ENCODE data around the gene RNASET2. TPM values are rescaled to one million over a fixed set of nuclear protein-coding genes. Genes with fewer than 3 reads are reported as not detected.

RNASET2 gene
- polyA plus RNA-seq (2013, experiment 1 of 2), result 24.1 TPM
- 25.1 TPM for polyA plus RNA-seq (2013, experiment 2 of 2)

GRCh38 chr6:166956444-166957086 is at the start of gene RNASET2:
Gene RNASET2, minus strand, starts transcription at chr6:166956550. Its CDS starts 368 bp downstream, at chr6:166956182.
- Histone ChIP-seq H2BK12ac (ENCODE audit: low read length) (peak within 1 kb of the TSS; percentile 81), H3K4ac (ENCODE audit: low read length) (no peak within 1 kb of the TSS), H3K79me1 (ENCODE audit: low read depth, low read length) (peaks cover 2% of the 10 kb centered on the region), H2AFZ (ENCODE audit: low read length) (peak within 1 kb of the TSS; percentile 96), H2AK5ac (ENCODE audit: low read depth, low read length) (peak within 1 kb of the TSS; percentile 94), H3K27ac (replicated peaks; ENCODE audit: low read length) (no peak within 1 kb of the TSS), H3K9ac (ENCODE audit: low read depth, low read length, poor library complexity) (peak within 1 kb of the TSS; percentile 90), H3K4me2 (ENCODE audit: insufficient read depth, low read length, poor library complexity, severe bottlenecking) (peak within 1 kb of the TSS; percentile 97), H3K27me3 (ENCODE audit: control insufficient read depth in 3 of 3, insufficient read depth in 3 of 3, low read depth in 1 of 3, low read length in 3 of 3) (no peaks in the 10 kb centered on the region), H3K36me3 (replicated peaks in 1 of 2; ENCODE audit: control insufficient read depth in 2 of 2, insufficient read depth in 2 of 2, low read length in 2 of 2) (peaks cover 0 to 5% of the 10 kb centered on the region in 2 donors), H4K8ac (ENCODE audit: low read depth, low read length) (peak within 1 kb of the TSS; percentile 89), H3K4me3 (ENCODE audit: low read length in 2 of 2) (peak within 1 kb of the TSS; percentile 72 to 96), H3K4me1 (ENCODE audit: control insufficient read depth in 2 of 2, insufficient read depth in 1 of 2, low read depth in 1 of 2, low read length in 2 of 2) (peaks cover 6 to 10% of the 10 kb centered on the region in 2 donors), H2BK5ac (ENCODE audit: low read length) (peak within 1 kb of the TSS; percentile 84), H2BK15ac (ENCODE audit: low read length) (peak within 1 kb of the TSS; percentile 79), H3K23ac (ENCODE audit: low read depth, low read length, poor library complexity) (peak within 1 kb of the TSS; percentile 94), H4K91ac (ENCODE audit: low read depth, low read length, poor library complexity) (no peak within 1 kb of the TSS), H3K18ac (ENCODE audit: low read length) (peak within 1 kb of the TSS; percentile 98), H3K14ac (ENCODE audit: low read length) (peak within 1 kb of the TSS; percentile 63), H2BK120ac (ENCODE audit: low read depth, low read length) (no peak within 1 kb of the TSS), H3K9me3 (replicated peaks in 1 of 2; ENCODE audit: control insufficient read depth in 2 of 2, insufficient read depth in 1 of 2, low read depth in 1 of 2, low read length in 2 of 2) (no peaks in the 10 kb centered on the region)
- no CpG with 5 or more reads among the region's 71 CpGs for WGBS, 2 donors (ENCODE audit: extremely low coverage in 2 of 2, insufficient read length in 2 of 2, insufficient replicate concordance in 1 of 2)
- DNase-seq (ENCODE audit: low spot score), result peak; percentile 91

GRCh38 chr6:167005350-167006159 is 49.2 kb upstream of the RNASET2 start:
- no peak overlapping the region for H2BK5ac ChIP-seq (ENCODE audit: low read length)
- DNase-seq (ENCODE audit: low spot score), result no peak
- H2BK15ac ChIP-seq (ENCODE audit: low read length), result no peak overlapping the region
- H3K4me2 ChIP-seq (ENCODE audit: insufficient read depth, low read length, poor library complexity, severe bottlenecking), result no peak overlapping the region
- H3K23ac ChIP-seq (ENCODE audit: low read depth, low read length, poor library complexity), result no peak overlapping the region
- H3K18ac ChIP-seq (ENCODE audit: low read length), result no peak overlapping the region
- H2AFZ ChIP-seq (ENCODE audit: low read length), result no peak overlapping the region
- no peak overlapping the region for H3K4ac ChIP-seq (ENCODE audit: low read length)
- H3K79me1 ChIP-seq (ENCODE audit: low read depth, low read length), result peaks cover 4% of the 10 kb centered on the region
- no peak overlapping the region for H2BK120ac ChIP-seq (ENCODE audit: low read depth, low read length)
- no peak overlapping the region for H4K91ac ChIP-seq (ENCODE audit: low read depth, low read length, poor library complexity)
- H4K8ac ChIP-seq (ENCODE audit: low read depth, low read length), result no peak overlapping the region
- no peaks in the 10 kb centered on the region for H3K27me3 ChIP-seq (ENCODE audit: control insufficient read depth in 3 of 3, insufficient read depth in 3 of 3, low read depth in 1 of 3, low read length in 3 of 3)
- H3K27ac ChIP-seq (replicated peaks; ENCODE audit: low read length), result no peak overlapping the region
- peak overlapping the region in 1 of 2 donors; percentile 52 for H3K4me3 ChIP-seq (ENCODE audit: low read length in 2 of 2)
- H3K9ac ChIP-seq (ENCODE audit: low read depth, low read length, poor library complexity), result no peak overlapping the region
- H3K14ac ChIP-seq (ENCODE audit: low read length), result no peak overlapping the region
- H2AK5ac ChIP-seq (ENCODE audit: low read depth, low read length), result no peak overlapping the region
- H3K9me3 ChIP-seq (replicated peaks in 1 of 2; ENCODE audit: control insufficient read depth in 2 of 2, insufficient read depth in 1 of 2, low read depth in 1 of 2, low read length in 2 of 2), result peaks cover 0 to 3% of the 10 kb centered on the region in 2 donors
- peaks cover 3 to 6% of the 10 kb centered on the region in 2 donors for H3K4me1 ChIP-seq (ENCODE audit: control insufficient read depth in 2 of 2, insufficient read depth in 1 of 2, low read depth in 1 of 2, low read length in 2 of 2)
- H2BK12ac ChIP-seq (ENCODE audit: low read length), result no peak overlapping the region
- no CpG with 5 or more reads among the region's 12 CpGs for WGBS, 2 donors (ENCODE audit: extremely low coverage in 2 of 2, insufficient read length in 2 of 2, insufficient replicate concordance in 1 of 2)
- H3K36me3 ChIP-seq (replicated peaks in 1 of 2; ENCODE audit: control insufficient read depth in 2 of 2, insufficient read depth in 2 of 2, low read length in 2 of 2), result peaks cover 23 to 100% of the 10 kb centered on the region in 2 donors

- H4K8ac ChIP-seq (ENCODE audit: low read depth, low read length), result no peak overlapping the region
- no peak overlapping the region for H3K27ac ChIP-seq (replicated peaks; ENCODE audit: low read length)
- no peak overlapping the region for H2AK5ac ChIP-seq (ENCODE audit: low read depth, low read length)
- peaks cover 8 to 12% of the 10 kb centered on the region in 2 donors for H3K4me1 ChIP-seq (ENCODE audit: control insufficient read depth in 2 of 2, insufficient read depth in 1 of 2, low read depth in 1 of 2, low read length in 2 of 2)
- H2BK15ac ChIP-seq (ENCODE audit: low read length), result no peak overlapping the region
- peaks cover 15% of the 10 kb centered on the region for H3K79me1 ChIP-seq (ENCODE audit: low read depth, low read length)
- H2BK12ac ChIP-seq (ENCODE audit: low read length), result no peak overlapping the region
- no peak overlapping the region for H3K23ac ChIP-seq (ENCODE audit: low read depth, low read length, poor library complexity)
- no peak overlapping the region for H4K91ac ChIP-seq (ENCODE audit: low read depth, low read length, poor library complexity)
- no peak overlapping the region for H2BK120ac ChIP-seq (ENCODE audit: low read depth, low read length)
- peak overlapping the region; percentile 4 to 89 for H3K4me3 ChIP-seq (ENCODE audit: low read length in 2 of 2)
- H2BK5ac ChIP-seq (ENCODE audit: low read length), result no peak overlapping the region
- no peak overlapping the region for H3K18ac ChIP-seq (ENCODE audit: low read length)
- peak overlapping the region; percentile 26 for H3K4me2 ChIP-seq (ENCODE audit: insufficient read depth, low read length, poor library complexity, severe bottlenecking)
- no peak overlapping the region for H3K14ac ChIP-seq (ENCODE audit: low read length)
- H3K36me3 ChIP-seq (replicated peaks in 1 of 2; ENCODE audit: control insufficient read depth in 2 of 2, insufficient read depth in 2 of 2, low read length in 2 of 2), result peaks cover 20 to 71% of the 10 kb centered on the region in 2 donors
- no peak overlapping the region for H2AFZ ChIP-seq (ENCODE audit: low read length)
- no peak overlapping the region for H3K4ac ChIP-seq (ENCODE audit: low read length)
- no peak overlapping the region for H3K9ac ChIP-seq (ENCODE audit: low read depth, low read length, poor library complexity)
- no peaks in the 10 kb centered on the region for H3K27me3 ChIP-seq (ENCODE audit: control insufficient read depth in 3 of 3, insufficient read depth in 3 of 3, low read depth in 1 of 3, low read length in 3 of 3)
- no peak for DNase-seq (ENCODE audit: low spot score)
- WGBS, 2 donors (ENCODE audit: extremely low coverage in 2 of 2, insufficient read length in 2 of 2, insufficient replicate concordance in 1 of 2), result no CpG with 5 or more reads among the region's 2 CpGs
- H3K9me3 ChIP-seq (replicated peaks in 1 of 2; ENCODE audit: control insufficient read depth in 2 of 2, insufficient read depth in 1 of 2, low read depth in 1 of 2, low read length in 2 of 2), result peaks cover 0 to 2% of the 10 kb centered on the region in 2 donors
Measured at GRCh38 chr6:167000759-167001158, 44.4 kb upstream of the RNASET2 start.

GRCh38 chr6:166999884-167000253 is 43.5 kb upstream of the RNASET2 start:
- no CpG with 5 or more reads among the region's 10 CpGs for WGBS, 2 donors (ENCODE audit: extremely low coverage in 2 of 2, insufficient read length in 2 of 2, insufficient replicate concordance in 1 of 2)
- Histone ChIP-seq H3K4me1 (ENCODE audit: control insufficient read depth in 2 of 2, insufficient read depth in 1 of 2, low read depth in 1 of 2, low read length in 2 of 2) (peaks cover 8 to 12% of the 10 kb centered on the region in 2 donors), H2AK5ac (ENCODE audit: low read depth, low read length) (peak overlapping the region; percentile 79), H3K27me3 (ENCODE audit: control insufficient read depth in 3 of 3, insufficient read depth in 3 of 3, low read depth in 1 of 3, low read length in 3 of 3) (no peaks in the 10 kb centered on the region), H3K4ac (ENCODE audit: low read length) (no peak overlapping the region), H4K91ac (ENCODE audit: low read depth, low read length, poor library complexity) (no peak overlapping the region), H2BK15ac (ENCODE audit: low read length) (no peak overlapping the region), H3K4me3 (ENCODE audit: low read length in 2 of 2) (peak overlapping the region; percentile 89 to 94), H3K79me1 (ENCODE audit: low read depth, low read length) (peaks cover 16% of the 10 kb centered on the region), H3K27ac (replicated peaks; ENCODE audit: low read length) (peak overlapping the region; percentile 75), H2BK120ac (ENCODE audit: low read depth, low read length) (no peak overlapping the region), H3K4me2 (ENCODE audit: insufficient read depth, low read length, poor library complexity, severe bottlenecking) (peak overlapping the region; percentile 40), H3K9ac (ENCODE audit: low read depth, low read length, poor library complexity) (peak overlapping the region; percentile 99), H3K18ac (ENCODE audit: low read length) (peak overlapping the region; percentile 99), H2BK12ac (ENCODE audit: low read length) (peak overlapping the region; percentile 22), H3K9me3 (replicated peaks in 1 of 2; ENCODE audit: control insufficient read depth in 2 of 2, insufficient read depth in 1 of 2, low read depth in 1 of 2, low read length in 2 of 2) (peaks cover 2 to 3% of the 10 kb centered on the region in 2 donors), H2BK5ac (ENCODE audit: low read length) (peak overlapping the region; percentile 90), H3K23ac (ENCODE audit: low read depth, low read length, poor library complexity) (peak overlapping the region; percentile 96), H3K36me3 (replicated peaks in 1 of 2; ENCODE audit: control insufficient read depth in 2 of 2, insufficient read depth in 2 of 2, low read length in 2 of 2) (peaks cover 15 to 69% of the 10 kb centered on the region in 2 donors), H3K14ac (ENCODE audit: low read length) (no peak overlapping the region), H4K8ac (ENCODE audit: low read depth, low read length) (no peak overlapping the region), H2AFZ (ENCODE audit: low read length) (peak overlapping the region; percentile 97)
- DNase-seq (ENCODE audit: low spot score), result no peak
